Activated gamma-delta T cell treated with anti-CD3 and anti-CD28 coated beads, Interleukin-2, amount 50 U/mL, for 16 hours (primary cell): Measurements from ENCODE around the gene ATXN1.
"Not testable (repeated sequence)": the region's sequence is repeated elsewhere in the genome, so short reads cannot be mapped to it uniquely, and the experiment has no call there.

Source experiments
- DNase-seq: peaks from one replicate; pipeline ENCODE4 v3.0.0-alpha.2; 2020; ENCODE audit warnings: low read depth

The ATXN1 gene

DNA sequence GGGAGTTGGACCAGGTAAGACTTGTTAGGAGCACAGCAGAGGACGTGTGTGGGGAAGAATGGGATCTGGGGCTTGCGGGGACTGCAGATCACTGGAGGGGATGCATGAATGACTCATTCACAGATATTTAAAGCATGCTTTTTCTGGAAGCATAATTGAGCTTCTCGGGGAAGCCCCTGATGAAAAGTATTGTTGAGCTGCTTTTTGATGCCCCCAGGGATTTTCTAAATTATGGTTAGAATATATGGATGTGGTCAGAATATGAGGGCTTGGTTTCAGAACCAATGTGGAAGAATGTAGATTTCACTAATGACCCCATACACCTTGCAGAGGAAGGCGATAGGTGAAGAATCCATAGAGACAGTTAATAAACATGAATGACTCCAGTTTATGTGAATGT, 486.8 kb downstream of the ATXN1 start:
- DNase-seq: no peak

DNA sequence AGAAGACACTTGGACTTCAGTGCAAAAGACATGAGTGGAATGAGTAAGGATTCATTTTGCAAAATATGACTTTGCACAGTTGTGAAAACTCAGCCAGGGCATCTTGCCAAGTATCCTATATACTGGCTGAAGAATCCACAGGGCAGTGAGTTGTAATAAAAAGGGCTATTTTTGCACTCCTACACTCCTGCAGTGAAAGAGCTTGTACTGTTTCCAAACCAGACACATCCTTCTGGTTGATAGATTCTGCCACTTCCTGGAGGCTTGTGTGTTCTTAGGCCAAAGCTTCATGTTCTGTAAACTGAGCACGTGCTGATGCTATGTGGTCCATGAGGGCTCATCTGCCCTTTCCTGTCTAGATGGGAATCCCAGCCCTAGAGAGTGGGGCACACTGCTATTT, 488.0 kb downstream of the ATXN1 start:
- DNase-seq: no peak

DNA sequence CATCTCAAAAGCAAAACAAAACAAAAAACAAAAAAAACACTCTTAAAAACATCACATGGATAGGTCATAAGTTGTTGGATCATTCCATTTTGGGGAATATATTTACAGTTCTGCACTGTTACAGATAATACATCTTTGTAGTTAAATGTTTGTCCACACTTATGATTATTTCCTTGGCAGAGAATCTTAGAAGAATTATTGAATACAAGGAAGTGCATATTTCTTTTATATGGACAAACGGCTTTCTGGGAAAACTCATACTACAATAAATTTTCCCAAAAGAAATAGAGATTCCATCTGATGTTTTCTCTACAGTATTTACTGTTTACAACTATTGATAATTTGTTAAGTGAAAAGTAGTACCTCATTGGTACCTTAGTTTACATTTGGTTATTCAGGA, 489.1 kb downstream of the ATXN1 start:
- no peak for DNase-seq

DNA sequence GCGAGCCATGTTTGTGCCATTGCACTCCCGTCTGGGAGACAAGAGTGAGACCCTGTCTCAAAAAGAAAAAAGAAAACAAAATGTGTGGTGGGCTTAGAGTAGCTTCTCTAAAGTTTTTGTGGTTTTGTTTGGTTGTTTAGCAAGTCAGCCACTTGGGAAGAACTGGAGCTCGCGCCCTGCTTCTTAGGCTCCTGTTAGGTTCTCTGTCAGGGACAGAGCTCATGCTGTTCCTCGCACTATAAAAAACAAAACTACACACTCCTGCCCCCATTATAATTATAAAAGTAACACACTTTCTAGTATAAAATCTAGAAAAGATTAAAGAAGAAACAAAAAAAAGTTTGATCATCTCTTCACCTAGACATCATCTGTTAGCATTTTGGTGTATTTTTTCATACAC, 489.8 kb downstream of the ATXN1 start:
- DNase-seq: no peak

DNA sequence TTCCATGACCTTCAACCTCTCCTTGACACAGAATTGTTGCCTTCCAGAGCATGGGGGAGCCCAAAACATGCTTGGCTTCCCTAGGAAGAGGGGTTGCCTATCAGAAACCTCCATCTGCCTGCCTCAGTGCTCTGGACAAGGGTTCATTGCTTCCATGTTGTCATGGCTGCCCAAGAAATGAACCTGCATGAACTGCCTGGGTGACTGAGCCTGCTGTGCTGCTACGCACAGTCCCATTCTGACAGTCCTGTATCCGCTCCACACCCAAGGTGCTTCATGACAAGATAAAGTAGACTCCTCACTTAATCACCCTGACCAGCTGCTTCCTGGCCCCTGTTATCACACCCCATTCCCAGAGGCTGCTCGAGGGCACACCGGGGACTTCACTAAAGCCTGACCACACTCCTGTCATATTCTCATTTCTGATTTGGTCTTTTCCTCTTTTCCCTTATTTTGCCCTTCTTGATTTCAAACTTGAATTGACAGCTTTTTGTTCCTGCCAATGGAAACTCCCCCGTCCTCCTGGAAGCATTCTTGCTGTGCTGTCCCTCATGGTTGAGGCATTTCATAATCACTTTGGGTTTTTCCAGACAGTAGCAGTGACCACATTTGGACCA, 491.0 kb downstream of the ATXN1 start:
- DNase-seq: no peak

DNA sequence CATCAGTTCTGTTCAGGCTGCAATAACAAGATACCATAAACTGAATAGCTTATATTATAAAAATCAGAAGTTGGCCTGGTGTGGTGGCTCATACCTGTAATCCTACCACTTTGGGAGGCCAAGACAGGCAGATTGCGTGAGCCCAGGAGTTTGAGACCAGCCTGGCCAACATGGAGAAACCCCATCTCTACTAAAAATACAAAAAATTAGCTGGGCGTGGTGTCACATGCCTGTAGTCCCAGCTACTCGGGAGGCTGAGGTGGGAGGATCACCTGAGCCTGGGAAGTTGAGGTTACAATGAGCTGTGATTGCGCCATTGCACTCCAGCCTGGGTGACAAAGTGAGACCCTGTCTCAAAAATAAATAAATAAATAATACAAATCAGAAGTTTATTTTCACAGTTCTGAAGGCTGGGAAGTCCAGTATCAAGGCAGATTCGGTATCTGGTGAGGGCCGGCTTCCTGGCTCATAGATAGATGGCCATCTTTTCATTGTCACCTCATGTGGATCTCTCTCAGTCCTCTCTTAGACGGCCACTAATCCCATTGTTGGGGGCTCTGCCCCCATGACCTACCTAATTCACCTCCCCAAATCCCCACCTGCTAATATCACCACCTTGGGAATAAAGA, 491.7 kb downstream of the ATXN1 start:
- DNase-seq: not testable (repeated sequence)

DNA sequence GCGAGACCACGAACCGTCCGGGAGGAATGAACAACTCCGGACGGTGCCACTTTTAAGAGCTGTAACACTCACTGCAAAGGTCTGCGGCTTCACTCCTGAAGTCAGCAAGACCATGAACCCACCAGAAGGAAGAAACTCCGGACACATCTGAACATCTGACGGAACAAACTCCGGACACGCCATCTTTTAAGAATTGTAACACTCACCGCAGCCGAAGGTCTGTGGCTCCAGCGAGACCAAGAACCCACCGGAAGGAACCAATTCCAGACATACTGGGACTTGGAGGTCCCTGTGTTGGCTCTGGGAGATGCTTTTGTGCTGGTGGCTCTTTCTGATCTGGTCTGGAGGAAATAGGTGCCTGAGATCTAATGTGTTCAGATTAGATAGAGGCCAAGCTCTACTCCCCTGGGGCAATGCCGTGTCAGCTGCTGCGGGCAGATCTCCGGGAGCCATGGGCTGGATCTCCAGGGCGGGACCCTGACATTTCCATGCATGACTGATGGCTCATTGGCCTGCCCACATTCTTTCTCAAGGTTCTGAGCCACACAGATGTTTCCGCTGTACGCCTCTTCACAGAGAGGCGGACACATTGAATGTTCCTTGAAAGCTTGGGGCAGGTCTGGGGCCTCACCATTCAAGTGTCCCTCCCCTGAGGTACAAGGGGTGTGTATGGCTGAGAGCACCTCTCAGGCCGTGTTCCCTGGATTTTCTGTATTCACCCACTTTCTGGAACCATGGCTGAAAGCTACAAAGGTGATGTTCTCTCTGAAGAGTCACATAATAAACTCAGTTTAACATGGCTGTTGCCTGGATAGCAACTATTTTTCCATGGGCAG, 493.6 kb downstream of the ATXN1 start:
- DNase-seq: no peak

DNA sequence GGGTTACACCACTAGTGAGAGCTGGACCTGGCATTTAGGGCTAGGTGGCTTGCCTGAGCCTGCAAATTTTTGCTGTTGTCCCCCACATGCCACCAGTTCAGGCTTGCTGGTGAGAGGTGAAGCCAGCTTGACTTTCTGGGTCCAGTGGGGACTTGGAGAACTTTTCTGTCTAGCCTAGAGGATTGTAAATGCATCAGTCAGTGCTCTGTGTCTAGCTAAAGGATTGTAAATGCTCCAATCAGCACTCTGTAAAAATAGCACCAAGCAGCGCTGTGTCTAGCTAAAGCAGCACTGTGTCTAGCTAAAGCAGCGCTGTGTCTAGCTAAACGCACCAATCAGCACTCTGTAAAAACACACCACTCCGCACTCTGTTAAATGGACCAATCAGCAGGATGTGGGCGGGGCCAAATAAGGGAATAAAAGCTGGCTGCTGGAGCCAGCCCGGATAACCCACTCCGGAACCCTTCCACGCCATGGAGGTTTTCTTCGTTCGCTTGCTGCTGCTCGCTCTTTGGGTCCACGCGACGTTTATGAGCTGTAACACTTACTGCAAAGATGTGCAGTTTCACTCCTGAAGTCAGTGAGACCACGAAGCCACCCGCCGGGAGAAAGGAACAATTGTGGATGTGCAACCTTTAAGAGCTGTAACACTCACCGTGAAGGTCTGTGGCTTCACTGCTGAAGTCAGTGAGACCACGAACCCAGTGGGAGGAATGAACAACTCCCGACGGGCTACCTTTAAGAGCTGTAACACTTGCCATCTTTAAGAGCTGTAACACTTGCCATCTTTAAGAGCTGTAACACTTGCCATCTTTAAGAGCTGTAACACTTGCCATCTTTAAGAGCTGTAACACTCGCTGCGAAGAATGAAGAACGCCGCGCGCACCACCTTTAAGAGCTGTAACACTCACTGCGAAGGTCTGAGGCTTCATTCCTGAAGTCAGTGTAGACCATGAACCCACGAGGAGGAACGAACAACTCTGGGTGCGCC, 495.6 kb downstream of the ATXN1 start:
- no peak for DNase-seq

DNA sequence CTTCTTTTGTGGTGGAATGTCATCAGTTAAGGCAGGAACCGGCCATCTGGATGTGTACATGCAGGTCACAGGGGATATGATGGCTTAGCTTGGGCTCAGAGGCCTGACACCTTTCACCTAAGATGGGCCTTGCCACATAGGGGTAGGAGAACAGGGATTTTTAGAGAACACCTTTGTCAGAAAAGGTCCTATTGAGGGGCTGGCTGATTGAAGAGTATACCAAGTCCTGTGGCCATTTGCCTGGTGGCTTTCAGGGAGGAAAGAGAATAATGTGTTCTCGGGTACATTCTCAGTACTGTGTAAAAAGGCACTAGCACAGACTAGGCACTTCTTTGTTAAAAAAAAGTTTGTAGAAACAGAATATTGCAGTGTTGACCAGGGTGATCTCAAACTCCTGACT, 496.5 kb downstream of the ATXN1 start:
- no peak for DNase-seq

DNA sequence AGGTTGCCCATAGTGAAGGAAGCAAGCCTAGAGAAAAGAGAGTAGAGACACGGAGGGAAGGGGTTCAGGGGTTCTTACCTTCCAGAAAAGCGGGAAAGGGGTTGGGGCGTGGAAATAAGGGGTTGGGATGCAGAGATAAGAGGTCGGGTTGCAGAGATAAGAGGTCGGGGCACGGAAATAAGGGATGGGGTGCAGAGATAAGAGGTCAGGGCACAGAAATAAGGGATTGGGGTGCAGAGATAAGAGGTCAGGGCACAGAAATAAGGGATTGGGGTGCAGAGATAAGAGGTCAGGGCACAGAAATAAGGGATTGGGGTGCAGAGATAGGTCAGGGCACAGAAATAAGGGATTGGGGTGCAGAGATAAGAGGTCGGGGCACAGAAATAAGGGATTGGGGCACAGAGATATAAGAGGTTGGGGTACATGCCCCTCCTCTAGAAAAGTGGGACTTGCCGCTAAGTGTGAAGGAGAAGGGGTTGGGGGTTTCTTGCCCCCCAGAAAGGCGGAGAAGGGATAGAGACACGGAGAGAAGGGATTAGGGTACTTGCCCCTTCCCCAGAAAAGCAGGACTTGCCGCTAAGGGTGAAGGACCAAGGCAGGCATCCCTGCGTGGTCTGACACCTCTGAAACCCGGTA, 497.7 kb downstream of the ATXN1 start:
- DNase-seq: not testable (repeated sequence)

DNA sequence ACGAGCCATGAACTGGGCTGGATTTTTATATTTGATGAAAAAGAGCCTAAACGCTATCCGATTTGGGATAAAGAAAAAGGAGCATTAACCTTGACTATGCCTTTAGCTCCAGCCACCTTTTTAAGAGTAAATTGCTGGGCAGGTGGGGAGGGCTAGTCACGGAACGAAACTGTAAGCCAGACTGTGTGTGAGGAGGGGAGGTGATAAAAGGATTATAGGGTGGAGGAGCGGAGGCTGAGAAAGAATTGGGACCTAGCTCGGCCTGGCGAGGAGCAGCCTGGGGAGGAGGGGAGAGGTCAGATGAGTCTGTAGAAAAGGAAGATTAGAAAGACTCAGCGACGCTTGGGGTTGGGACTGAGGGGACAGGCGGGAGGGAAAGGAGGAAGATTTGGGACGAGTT, 498.5 kb downstream of the ATXN1 start:
- not testable (repeated sequence) for DNase-seq

DNA sequence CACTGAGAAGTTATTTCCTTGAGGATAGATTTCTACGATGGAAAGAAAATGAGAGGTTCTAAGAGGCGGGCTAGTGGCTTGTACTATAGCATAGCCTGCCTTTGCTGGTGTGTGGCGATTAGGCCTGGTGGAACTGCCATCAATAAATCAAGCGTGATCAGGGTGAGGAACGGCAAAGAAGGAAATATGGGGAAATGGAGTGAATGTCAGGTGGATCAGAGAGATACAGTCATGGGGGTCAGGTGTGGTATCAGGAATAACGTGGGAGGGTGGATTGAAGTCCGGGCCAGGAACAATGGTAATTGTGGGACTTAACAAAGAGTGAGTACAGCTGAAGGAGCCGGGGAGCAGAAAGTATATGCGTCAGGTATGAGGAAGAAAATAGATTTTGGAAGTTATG, 500.7 kb downstream of the ATXN1 start:
- DNase-seq: not testable (repeated sequence)

DNA sequence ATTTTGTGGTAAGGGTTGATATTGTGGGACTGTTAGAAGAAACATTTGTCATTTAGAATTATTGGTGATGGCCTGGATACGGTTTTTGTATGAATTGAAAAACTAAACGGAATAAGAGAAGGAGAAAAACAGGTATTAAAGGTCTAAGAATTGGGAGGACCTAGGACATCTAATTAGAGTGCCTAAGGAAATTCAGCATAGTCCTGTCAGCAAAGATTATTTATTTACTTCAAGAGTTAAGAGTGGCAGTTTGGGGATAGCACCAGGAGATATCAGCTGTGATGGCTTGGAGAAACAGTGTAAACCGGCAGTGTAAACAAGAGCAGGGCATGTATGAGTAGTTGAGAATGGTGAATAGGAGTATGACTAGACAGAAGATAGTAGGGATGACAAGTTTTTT, 501.7 kb downstream of the ATXN1 start:
- DNase-seq: not testable (repeated sequence)

DNA sequence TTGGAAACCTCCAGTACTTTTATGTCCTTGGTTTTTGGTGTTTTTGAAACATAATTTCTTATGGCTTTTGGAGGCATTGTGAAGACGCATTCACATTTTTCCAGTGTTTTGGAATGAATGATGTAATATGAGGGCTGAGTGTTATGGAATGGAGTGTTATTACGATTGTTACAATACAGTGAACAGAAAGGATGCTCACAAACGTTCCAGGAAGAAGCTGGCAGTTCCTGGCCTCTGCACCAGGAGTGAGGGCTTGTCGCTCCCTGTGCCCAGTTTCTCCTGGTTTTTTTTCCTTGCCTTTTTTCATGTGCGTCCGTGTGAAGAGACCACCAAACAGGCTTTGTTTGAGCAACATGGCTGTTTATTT, 502.6 kb downstream of the ATXN1 start:
- DNase-seq: no peak

DNA sequence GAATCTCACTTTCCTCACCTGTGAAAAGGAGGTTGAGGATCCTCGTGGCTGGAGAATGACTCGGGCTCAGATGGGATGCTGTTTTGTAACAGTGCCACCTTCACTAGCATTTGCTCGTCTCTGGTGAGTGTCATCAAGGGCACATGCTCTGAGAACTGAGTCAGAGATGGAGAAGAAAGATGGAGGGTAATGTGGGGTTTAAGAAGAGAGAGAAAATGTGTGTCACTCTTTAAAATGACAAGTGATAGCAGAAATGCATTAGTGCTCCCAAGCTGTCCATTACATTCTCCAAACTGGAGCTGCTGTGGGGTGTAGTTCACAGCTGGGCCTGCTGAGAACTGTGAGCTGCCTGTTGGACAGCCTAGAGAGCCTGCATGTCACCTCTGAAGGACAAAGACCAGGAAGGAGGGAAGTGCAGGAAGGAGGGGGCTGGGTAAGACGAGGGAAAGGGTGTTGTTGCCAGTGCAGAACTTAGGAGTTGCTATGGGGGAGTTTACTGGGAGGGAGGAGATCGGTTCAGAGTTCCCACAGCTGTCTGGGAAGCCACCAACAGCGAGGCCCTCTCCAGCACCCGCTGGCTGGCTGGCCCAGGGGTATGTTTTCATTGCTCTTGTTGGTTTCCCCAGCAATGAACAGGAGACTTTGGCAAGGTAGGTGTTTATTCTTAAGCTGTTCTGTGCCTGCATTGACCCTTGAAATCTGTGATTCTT, 503.1 kb downstream of the ATXN1 start:
- no peak for DNase-seq

DNA sequence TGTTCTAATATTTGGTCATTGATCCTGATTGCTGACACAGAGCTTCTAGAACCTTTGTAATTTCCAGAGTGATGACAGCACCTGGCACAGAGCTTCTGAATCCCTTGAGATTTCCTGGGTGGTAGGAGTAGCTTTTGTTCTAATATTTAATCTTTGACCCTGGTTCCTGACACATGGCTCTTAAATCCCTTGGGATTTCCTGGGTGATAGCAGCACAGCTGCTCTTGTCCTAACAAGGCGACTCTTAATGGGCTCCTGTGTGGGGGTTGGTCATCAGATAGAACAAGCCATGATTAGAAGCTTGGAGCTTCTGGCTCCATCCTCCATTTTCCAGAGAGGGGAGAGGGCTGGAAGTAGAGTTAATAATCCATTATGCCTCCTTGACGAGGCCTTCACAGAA, 504.5 kb downstream of the ATXN1 start:
- no peak for DNase-seq

DNA sequence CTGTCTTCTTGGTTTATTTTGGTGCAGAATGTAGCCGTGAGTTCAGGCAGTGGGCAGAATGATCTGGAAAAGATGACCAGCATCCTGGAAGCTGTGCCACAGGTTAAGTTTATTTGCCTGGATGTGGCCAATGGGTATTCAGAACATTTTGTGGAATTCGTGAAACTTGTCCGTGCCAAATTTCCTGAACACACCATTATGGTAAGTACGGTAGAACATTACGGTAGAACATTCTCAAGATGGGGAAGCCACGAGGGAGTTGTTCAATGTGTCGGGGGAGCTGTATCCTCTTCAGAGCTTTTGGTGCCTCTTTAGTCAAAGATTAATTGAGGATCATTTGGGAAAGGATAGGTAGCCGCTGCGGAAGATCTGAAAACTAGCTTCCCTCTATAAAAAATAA, 506.7 kb downstream of the ATXN1 start:
- DNase-seq: no peak

DNA sequence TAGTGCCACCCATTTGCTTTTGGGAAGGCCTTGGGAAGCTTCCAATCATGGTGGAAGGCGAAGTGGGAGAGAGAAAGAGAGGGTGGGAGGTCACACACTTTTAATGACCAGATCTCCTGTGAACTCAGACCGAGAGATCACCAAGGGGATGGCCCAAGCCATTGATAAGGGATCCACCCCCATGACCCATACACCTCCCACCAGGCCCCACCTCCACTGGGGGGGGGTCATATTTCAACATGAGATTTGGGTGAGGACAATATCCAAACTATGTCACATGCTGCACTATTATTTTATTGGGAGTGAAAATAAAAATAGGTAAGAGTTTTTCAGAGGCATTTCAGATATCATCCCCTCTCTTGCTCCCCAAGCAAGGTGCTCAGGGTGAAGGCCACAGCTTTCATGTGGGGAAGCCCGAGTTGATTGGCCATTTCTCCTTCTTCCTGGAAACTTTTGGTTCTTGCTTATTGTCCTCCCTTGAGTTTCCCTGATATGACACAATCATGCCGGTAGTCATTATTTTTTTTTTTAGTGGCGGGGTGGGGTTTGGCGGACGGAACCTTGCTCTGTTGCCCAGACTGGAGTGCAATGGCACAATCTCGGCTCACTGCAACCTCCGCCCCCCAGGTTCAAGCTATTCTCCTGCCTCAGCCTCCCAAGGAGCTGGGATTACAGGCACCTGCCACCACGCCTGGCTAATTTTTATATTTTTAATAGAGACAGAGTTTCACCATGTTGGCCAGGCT, 507.7 kb downstream of the ATXN1 start:
- DNase-seq: no peak

DNA sequence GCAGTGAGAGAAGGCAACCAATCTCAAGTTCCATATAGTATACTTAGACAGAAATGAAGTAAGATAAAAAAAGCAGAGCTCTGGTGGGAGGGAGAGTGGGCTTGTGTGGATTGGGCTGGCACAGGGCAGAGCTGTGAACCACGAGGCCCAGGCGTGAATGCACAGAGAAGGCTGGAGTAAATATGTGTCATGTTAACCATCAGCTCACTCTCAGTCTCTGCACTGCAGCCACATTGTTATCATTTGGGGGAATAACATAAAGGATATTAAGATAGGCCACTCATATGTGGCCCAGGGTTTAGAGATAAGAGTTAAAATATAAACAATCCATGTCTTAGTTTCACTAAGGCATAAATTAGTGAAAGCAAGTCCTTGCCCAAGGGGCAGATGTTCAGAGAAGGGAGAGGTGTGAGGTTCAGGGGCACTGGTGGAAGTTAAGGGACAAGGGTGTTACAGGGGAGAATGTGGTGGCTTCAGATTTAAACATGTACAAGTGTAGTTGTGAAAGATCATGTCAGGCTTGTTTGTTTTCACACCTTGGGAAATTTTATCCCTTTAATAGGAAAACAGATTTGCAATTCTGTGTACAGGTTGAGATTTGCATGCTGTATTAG, 508.5 kb downstream of the ATXN1 start:
- no peak for DNase-seq

DNA sequence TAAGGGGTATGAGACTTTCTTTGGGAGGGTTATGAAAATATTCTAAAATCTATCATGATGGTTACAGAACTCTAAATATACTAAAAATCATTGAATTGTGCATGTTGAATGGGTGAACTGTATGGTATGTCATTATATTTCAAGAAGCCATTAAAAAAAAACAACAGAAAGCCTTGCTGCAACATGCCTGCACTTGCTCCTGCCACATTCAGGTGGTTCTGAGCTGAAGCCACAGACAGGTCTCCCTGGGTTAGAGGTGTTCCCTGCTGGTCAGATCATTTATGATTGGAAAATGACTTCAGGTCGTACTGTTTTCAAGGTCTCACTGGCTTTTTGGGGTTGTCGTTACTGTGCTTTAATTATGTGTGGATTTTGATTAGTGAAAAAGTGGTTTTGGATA, 509.6 kb downstream of the ATXN1 start:
- DNase-seq: no peak
